PFSK-1 (cell line): ENCODE results near the gene ANKS1B.

ENCODE experiments used
- FOXP2 ChIP-seq: optimal IDR thresholded peaks from 2 replicates; pipeline ENCODE3; 2011; ENCODE audit warnings: borderline replicate concordance, control low read depth, inconsistent platforms; ENCODE audit not compliant: insufficient read depth; ENCODE audit errors: extremely low read length, extremely low read depth
- POLR2AphosphoS5 ChIP-seq: IDR thresholded peaks from 2 replicates; pipeline ENCODE4 v1.6.1; 2012; ENCODE audit warnings: low read depth, mild to moderate bottlenecking, control low read depth, low read length, moderate library complexity
- REST ChIP-seq, 2 experiments: IDR thresholded peaks; 2 replicates each; pipeline versions ENCODE4 v1.6.1 to v1.8.0; 2011 to 2012; ENCODE audit warnings: low read depth in 2 of 2, low read length in 2 of 2, control low read depth in 1 of 2, inconsistent platforms in 1 of 2, mild to moderate bottlenecking in 1 of 2, moderate library complexity in 1 of 2; ENCODE audit not compliant: insufficient read depth in 1 of 2
- SIN3A ChIP-seq: IDR thresholded peaks from 2 replicates; pipeline ENCODE4 v1.6.1; 2012; ENCODE audit warnings: mild to moderate bottlenecking, low read length, moderate library complexity, borderline replicate concordance; ENCODE audit not compliant: insufficient read depth

- TF ChIP-seq REST (IDR thresholded peaks at IDR 0.05; ENCODE audit: insufficient read depth in 1 of 2, low read depth in 2 of 2, low read length in 2 of 2) = no peak
- TF ChIP-seq POLR2AphosphoS5 = no peak
- no peak for TF ChIP-seq SIN3A
- no peak for TF ChIP-seq FOXP2
Observed at GRCh38 chr12:98823012-98823411, 1161.7 kb downstream of the ANKS1B start.
